ENCODE data around the gene NIPAL3.

NIPAL3 gene

GRCh38 chr1:24427545-24427862 lies 11.9 kb downstream of the NIPAL3 start:
- TF ChIP-seq ARNTL (CRISPR knock-in tag; IDR thresholded peaks at IDR 0.05; ENCODE audit: borderline replicate concordance, low read depth): no peak
- no peak for TF ChIP-seq ZNF565 (CRISPR knock-in tag; conservative IDR thresholded peaks at IDR 0.05; ENCODE audit: low read depth)
- TF ChIP-seq CSRNP3 (CRISPR knock-in tag; IDR thresholded peaks at IDR 0.05): no peak
- no peak for TF ChIP-seq PPARA (CRISPR knock-in tag; IDR thresholded peaks at IDR 0.05; ENCODE audit: borderline replicate concordance)
- no peak for TF ChIP-seq SNAI2 (CRISPR knock-in tag; IDR thresholded peaks at IDR 0.05)
- TF ChIP-seq ESRRG (CRISPR knock-in tag; IDR thresholded peaks at IDR 0.05): no peak
- no peak for TF ChIP-seq RARB (CRISPR knock-in tag; IDR thresholded peaks at IDR 0.05)
- no peak for TF ChIP-seq ZFP3 (CRISPR knock-in tag; IDR thresholded peaks at IDR 0.05)
- TF ChIP-seq TCF4 (CRISPR knock-in tag; IDR thresholded peaks at IDR 0.05; ENCODE audit: borderline replicate concordance): no peak
- no peak for TF ChIP-seq CREB5 (CRISPR knock-in tag; IDR thresholded peaks at IDR 0.05; ENCODE audit: low read depth)
- TF ChIP-seq TSHZ2 (CRISPR knock-in tag; IDR thresholded peaks at IDR 0.05): no peak
- no peak for TF ChIP-seq PATZ1 (CRISPR knock-in tag; IDR thresholded peaks at IDR 0.05; ENCODE audit: borderline replicate concordance)
- TF ChIP-seq CSDC2 (CRISPR knock-in tag; IDR thresholded peaks at IDR 0.05): no peak
- no peak for TF ChIP-seq ISL1 (CRISPR knock-in tag; IDR thresholded peaks at IDR 0.05)
- TF ChIP-seq BACH2 (CRISPR knock-in tag; IDR thresholded peaks at IDR 0.05; ENCODE audit: borderline replicate concordance): no peak
- TF ChIP-seq ZNF8 (CRISPR knock-in tag; IDR thresholded peaks at IDR 0.05): no peak
- no peak for TF ChIP-seq ZNF70 (CRISPR knock-in tag; IDR thresholded peaks at IDR 0.05)
- no peak for TF ChIP-seq TOX (CRISPR knock-in tag; IDR thresholded peaks at IDR 0.05; ENCODE audit: borderline replicate concordance)
- no peak for TF ChIP-seq ZFP30 (CRISPR knock-in tag; IDR thresholded peaks at IDR 0.05)
- no peak for ATAC-seq

GRCh38 chr1:24435782-24436365 lies 20.3 kb downstream of the NIPAL3 start:
- ATAC-seq: no peak
- TF ChIP-seq PATZ1 (CRISPR knock-in tag; IDR thresholded peaks at IDR 0.05; ENCODE audit: borderline replicate concordance): no peak
- no peak for TF ChIP-seq ARNTL (CRISPR knock-in tag; IDR thresholded peaks at IDR 0.05; ENCODE audit: borderline replicate concordance, low read depth)
- TF ChIP-seq GLIS3 (CRISPR knock-in tag; IDR thresholded peaks at IDR 0.05): no peak
- TF ChIP-seq ZNF8 (CRISPR knock-in tag; IDR thresholded peaks at IDR 0.05): no peak
- no peak for TF ChIP-seq PPARA (CRISPR knock-in tag; IDR thresholded peaks at IDR 0.05; ENCODE audit: borderline replicate concordance)
- no peak for TF ChIP-seq ZC3H10 (CRISPR knock-in tag; IDR thresholded peaks at IDR 0.05)
- no peak for TF ChIP-seq ZNF565 (CRISPR knock-in tag; conservative IDR thresholded peaks at IDR 0.05; ENCODE audit: low read depth)
- no peak for TF ChIP-seq ZNF70 (CRISPR knock-in tag; IDR thresholded peaks at IDR 0.05)
